Measurements from ENCODE around the gene MTUS2. TPM values are rescaled to one million over a fixed set of nuclear protein-coding genes. Genes with fewer than 3 reads are reported as not detected.

Gene MTUS2
- total and polyA plus RNA-seq, 10 of the 15 experiments (the other 5 are each of a cell fraction or from before 2014, with no cell fraction given) = under 0.01 to 0.05 (median 0.02) TPM; not detected in 6

DNA sequence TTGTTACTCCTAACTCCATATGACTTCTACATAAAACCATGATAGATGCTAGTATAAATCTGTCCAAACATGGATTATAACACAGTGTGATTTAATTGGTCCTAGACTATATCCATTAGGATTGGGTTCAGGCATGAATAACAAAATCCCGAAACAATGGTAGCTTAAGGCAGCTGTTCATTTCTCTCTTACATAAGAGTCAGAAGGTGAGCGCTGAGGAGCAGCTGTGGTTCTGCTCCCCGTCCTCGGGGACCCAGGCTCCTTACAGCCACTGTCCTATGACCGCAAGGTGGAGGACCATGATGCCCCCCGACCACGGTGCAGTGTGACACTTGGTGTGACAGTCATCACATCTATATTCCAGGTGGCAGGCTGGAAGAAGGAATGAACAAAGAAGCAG, 629.6 kb downstream of the MTUS2 start (continued):
- no peak for TF ChIP-seq EP300 (IDR thresholded peaks at IDR 0.05; ENCODE audit: borderline replicate concordance in 1 of 2, control insufficient read depth in 1 of 2, low read depth in 2 of 2, low read length in 2 of 2)
- TF ChIP-seq, protein P1, sequence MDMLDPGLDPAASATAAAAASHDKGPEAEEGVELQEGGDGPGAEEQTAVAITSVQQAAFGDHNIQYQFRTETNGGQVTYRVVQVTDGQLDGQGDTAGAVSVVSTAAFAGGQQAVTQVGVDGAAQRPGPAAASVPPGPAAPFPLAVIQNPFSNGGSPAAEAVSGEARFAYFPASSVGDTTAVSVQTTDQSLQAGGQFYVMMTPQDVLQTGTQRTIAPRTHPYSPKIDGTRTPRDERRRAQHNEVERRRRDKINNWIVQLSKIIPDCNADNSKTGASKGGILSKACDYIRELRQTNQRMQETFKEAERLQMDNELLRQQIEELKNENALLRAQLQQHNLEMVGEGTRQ (IDR thresholded peaks at IDR 0.05; ENCODE audit: borderline replicate concordance, low read depth, low read length) = no peak
- no peak for TF ChIP-seq BCLAF1 (IDR thresholded peaks at IDR 0.05)
- no peak for TF ChIP-seq NR2F1 (conservative IDR thresholded peaks at IDR 0.05)

DNA sequence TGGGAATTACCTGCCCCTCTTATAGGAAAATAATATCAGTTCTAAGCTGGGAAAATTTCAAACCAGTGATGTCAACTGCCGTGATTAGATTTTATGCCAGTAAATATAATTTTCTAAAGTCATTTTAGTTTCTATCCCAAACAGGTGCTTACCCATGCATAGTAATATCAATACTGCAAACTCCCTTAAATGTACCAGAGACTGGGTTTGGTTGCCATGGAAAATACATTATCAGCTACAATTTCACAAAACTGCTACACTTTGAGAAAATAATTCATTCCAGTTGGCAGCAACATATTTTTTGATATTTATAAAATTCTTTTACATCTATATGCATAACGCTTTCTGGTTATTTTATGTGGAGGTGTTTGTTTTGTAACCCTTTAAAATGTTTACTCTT, 631.8 kb downstream of the MTUS2 start:
- no peaks in the 10 kb centered on the region; a peak in 1 of 4 replicates for H3K27me3 ChIP-seq (replicated peaks in 1 of 2; ENCODE audit: control insufficient read depth in 2 of 2, insufficient read depth in 2 of 2, low read length in 1 of 2)
- POLR2A ChIA-PET = no interaction called here
- in situ Hi-C loops (cut with MboI) (no loop called here), intact Hi-C loops (cut with micrococcal nuclease; ENCODE audit: unreplicated experiment) (no loop called here)
- no peak overlapping the region for H2AFZ ChIP-seq (ENCODE audit: control insufficient read depth, low read depth, low read length)
- BruUV-seq (replicated peaks) = no TSS peak
- H3K4me3 ChIP-seq = no peak overlapping the region
- ATAC-seq = no peak
- WGBS (ENCODE audit: insufficient coverage, insufficient replicate concordance, low lambda C conversion rate, missing lambda C conversion rate) = 0% methylated on average over 2 of the region's 2 CpGs
- H3K27ac ChIP-seq (ENCODE audit: control insufficient read depth, insufficient read depth) = no peak overlapping the region
- TF ChIP-seq NR2F1 (conservative IDR thresholded peaks at IDR 0.05) (no peak), NR2C1 (IDR thresholded peaks at IDR 0.05) (no peak), CREM (IDR thresholded peaks at IDR 0.05; ENCODE audit: low read depth) (no peak), TARDBP (IDR thresholded peaks at IDR 0.05; ENCODE audit: borderline replicate concordance) (no peak)
- H3K79me2 ChIP-seq (ENCODE audit: control insufficient read depth, insufficient read depth, low read length) = no peaks in the 10 kb centered on the region
- SMC1A ChIA-PET (ENCODE audit: uncharacterized antibody, unreplicated experiment) = interaction anchor here (1.2 kb wide), 1 partner anchor 17 kb away, joined by 3 read pairs; no protein-coding TSS in a partner anchor
- no peaks in the 10 kb centered on the region for H4K20me1 ChIP-seq (ENCODE audit: control insufficient read depth, insufficient read depth)
- FAIRE-seq = no peak
- H3K9ac ChIP-seq (ENCODE audit: control insufficient read depth, insufficient read depth, low read length) = no peak overlapping the region
- RAD21 ChIA-PET (ENCODE audit: unreplicated experiment) = interaction anchor here (1.1 kb wide), 1 partner anchor 21 kb away, joined by 3 read pairs; no protein-coding TSS in a partner anchor
- no peaks in the 10 kb centered on the region for H3K36me3 ChIP-seq (ENCODE audit: control insufficient read depth in 2 of 2, insufficient read depth in 2 of 2, low read length in 1 of 2)
- H3K9me3 ChIP-seq (replicated peaks; ENCODE audit: control insufficient read depth, insufficient read depth, low read length) = no peaks in the 10 kb centered on the region
- H3K4me1 ChIP-seq (ENCODE audit: control insufficient read depth, insufficient read depth, low read length) = peaks cover 3% of the 10 kb centered on the region; the same call in 1 of the 2 replicates
- H3K4me2 ChIP-seq (ENCODE audit: control insufficient read depth, insufficient read depth) = no peak overlapping the region
- DNase-seq (ENCODE audit: low read depth, low spot score) = no peak
- CTCF ChIA-PET = no interaction called here
